GM18505 (cell line): ENCODE data around the gene GALNTL6.
A peak's percentile ranks its signal among the peaks of the same experiment; 100 is the strongest.
"Not testable (repeated sequence)": the region's sequence is repeated elsewhere in the genome, so short reads cannot be mapped to it uniquely, and the experiment has no call there.

Source experiments
- ATAC-seq: cut with Tn5 transposase; IDR thresholded peaks from one replicate; pipeline ENCODE4 v1.9.1; 2021; ENCODE audit not compliant: unreplicated experiment
- POLR2A ChIP-seq: IDR thresholded peaks from 4 replicates; pipeline ENCODE4 v1.6.1; 2011; ENCODE audit warnings: borderline replicate concordance; ENCODE audit not compliant: insufficient read depth, insufficient read length; ENCODE audit errors: extremely low read depth

Gene GALNTL6

DNA sequence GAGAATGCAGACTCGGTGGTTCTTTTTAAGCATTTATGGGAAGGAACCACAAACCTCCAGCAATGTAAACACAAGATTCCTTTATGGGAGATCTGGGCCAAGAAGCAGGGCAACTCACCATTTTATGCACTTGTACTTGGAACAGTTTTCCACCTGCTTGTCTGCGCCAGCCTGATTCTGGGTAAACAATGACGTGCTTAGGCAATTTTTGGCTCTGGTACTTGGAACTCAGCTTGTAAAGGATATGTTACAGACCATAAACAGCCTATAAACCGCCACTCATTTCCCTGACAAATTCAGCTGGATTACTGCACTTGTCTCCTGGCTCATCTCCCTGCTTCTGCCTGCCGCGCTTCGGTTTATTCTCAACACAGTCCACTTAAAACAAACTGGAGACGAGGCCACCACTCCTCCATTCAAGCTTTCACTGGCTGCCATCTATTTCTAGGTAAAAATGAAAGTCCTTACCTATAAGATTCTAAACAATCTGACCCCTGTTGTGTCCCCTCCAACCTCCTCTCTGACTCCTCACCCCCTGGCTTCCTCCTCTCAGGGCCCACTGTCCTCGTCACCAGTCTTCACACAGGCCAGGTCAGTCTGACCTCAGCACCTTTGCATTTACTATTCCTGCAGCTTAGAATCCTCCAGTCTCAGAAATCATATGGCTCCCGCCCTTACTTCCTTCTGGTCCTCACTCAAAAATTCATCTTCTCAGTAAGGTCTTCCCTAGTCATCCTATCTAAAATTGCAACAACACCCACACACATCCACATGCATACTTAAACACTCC is 1149.6 kb downstream of the GALNTL6 start:
- no peak for ATAC-seq
- no peak for TF ChIP-seq POLR2A

DNA sequence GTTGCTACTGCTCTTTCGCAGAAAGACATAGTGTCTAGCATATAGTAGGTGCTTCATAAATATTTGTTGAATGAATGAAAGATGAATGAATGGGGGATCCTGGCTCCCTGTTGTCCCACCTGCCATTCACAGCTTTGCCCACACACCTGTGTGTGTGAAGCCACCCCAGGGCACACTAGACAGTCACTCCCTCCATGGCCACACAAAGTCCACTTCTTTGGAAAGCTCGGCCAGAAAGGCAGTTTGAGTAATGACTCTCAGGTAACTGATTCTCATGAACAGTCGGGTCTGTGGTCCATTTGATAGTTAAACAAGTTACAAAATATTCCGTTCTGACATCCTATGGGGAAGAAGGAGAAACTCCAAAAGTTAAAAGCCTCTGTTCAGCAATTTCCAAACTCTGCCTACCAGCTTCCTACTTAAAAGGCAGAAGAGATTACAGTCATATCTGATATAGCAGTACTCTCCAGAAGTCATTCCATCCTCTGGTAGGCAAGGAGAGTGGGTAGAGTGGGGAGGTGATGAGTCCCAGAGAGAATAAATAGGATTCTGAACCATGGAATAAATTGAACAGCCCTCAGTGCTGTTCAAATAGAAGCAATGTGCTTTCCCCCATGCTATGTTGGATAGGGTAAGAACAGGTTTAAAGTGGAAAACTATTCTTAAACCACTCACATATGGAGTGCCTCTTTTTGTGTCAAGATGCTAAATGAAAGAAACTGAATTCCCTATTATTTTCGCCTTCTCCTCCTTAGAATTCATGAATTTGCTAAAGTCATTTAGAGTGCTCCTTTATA is 1150.5 kb downstream of the GALNTL6 start:
- TF ChIP-seq POLR2A: no peak
- no peak for ATAC-seq

DNA sequence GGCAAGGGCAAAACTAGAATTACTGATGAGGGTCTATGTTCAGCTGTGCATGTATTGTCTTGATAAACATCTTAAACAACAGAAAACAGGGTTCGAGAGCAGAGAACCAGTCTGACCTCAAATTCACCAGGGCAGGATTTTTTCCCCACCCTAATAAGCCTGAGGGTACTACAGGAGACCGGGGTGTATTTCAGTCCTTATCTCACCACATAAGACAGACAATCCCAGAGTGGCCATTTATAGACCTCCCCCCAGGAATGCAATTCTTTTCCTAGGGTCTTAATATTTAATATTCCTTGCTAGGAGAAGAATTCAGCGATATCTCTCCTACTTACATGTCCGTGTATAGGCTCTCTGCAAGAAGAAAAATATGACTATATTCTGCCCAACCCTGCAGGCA is 1157.0 kb downstream of the GALNTL6 start:
- not testable (repeated sequence) for ATAC-seq

DNA sequence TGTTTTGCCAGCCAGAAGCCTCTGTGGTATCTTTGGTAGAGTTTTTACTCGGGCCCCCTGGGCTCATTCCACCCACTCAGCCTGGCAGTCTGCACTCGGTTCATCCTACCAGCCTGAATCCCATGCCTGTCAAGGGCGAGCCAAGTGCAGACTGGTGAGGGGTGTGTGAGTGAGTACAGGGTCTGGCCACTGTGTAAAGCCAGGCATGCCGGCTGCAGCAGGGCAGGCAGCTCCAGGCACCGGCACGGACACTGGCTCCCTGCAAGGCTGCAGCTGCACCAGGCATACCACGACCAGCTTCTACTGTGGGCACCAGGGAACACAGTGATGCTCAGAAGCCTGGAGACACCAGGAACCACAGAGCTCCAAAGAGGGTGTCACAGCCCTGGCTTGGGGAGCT is 1161.4 kb downstream of the GALNTL6 start:
- TF ChIP-seq POLR2A: no peak
- no peak for ATAC-seq

DNA sequence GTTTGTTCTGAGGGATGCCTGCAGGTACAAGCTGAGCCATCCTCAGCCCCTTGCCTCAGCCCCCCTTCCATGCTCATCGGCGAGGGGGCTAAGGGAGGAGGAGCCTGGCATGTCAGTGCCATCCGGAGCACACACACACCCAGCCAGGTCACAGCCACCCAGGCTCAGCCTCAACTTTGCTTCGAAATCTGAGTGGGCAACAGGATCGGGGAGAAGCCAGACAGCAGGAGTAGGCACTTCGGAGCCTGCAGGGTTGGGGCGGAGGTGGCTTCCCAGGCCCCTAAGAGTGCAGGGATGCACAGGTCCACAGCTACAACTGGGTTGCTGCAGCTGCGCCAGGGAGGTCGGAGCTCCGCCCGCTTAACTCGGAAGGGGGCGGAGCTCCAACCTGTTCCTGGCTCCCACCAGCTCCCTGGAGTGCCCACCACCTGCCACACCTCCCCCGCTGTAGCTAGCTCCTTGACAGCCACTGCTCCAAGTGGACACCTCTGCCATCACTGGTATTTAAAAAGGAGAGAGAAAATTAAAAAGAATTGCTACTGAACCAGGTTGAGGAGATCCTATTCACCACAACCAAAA is 1162.5 kb downstream of the GALNTL6 start:
- ATAC-seq: no peak
- TF ChIP-seq POLR2A: no peak

DNA sequence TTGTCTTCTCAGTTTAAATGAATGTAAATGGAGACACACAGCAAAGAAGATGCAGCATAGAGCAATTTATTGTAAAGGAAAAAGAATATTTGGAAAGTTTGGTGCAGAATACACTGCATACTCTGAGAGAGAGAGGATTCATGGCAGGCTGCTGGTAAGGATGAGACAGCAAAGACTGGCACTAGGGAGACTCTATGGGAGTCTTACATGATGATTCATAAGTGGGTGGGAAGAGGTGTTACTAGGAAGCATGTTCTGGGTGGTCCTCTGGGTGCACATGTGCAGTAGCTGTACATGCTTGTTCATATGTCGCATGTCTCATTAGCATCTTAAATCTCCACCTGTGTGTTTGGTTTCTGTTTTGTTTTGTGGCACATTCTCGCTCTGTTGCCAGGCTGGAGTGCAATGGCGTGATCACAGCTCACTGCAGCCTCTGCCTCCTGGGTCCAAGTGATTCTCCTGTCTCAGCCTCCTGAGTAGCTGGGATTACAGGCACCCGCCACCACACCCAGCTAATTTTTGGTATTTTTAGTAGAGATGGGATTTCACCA is 1164.4 kb downstream of the GALNTL6 start:
- not testable (repeated sequence) for ATAC-seq

DNA sequence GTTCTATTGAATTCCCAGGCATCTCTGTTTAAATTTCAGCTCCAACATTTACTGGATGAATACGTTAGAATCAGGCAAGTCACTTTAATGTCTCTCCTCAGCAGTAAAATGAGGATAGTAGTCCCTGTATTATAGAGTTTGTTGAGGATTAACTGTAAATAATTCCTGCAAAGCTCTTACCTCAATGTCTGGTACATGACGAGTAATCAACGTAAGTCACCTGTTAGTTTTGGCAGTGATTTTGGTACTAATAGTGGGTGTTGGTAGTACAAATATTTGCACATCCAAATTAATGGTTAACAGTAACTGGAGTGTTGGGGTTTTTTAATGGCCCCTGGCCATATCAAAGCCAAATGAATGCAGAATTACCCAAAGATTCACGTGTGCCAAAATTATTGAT is 1165.6 kb downstream of the GALNTL6 start:
- ATAC-seq: no peak
- TF ChIP-seq POLR2A: no peak

DNA sequence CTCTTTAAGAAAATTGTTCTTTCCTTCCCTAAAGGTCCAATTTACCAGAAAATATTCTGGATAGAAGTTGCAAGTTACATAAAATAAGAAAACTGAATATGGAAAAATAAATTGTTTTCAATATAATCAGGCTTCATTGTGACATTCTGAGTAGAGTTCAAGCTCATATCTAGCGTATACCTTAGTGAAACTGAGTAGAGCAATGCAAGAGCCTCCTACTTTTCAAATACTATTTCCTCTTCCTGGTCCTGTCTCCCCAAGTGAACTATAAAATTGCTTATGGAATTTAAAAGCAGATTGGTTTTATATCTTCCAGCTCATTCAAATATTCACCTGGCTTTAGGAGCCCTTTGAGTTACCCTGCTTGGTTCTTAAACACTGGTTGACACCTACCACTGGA is 1166.1 kb downstream of the GALNTL6 start:
- no peak for ATAC-seq
- TF ChIP-seq POLR2A: no peak

DNA sequence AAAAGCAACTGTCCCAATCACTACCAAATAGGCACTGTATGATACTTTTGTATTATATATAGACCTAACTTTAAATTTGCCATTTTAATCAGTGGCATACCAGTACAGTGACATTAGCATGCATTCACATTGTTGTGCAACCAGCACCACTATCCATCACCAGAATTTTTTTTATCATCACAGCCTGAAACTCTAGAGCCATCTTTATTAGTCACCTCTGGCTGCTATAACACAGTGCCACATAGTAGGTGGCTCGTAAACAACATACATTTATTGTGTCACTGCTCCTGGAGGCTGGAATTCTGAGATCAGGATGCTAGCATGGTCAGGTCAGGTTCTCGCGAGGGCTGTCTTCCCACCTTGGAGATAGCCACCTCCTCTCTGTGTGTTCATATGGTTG is 1167.0 kb downstream of the GALNTL6 start:
- TF ChIP-seq POLR2A: no peak
- no peak for ATAC-seq

DNA sequence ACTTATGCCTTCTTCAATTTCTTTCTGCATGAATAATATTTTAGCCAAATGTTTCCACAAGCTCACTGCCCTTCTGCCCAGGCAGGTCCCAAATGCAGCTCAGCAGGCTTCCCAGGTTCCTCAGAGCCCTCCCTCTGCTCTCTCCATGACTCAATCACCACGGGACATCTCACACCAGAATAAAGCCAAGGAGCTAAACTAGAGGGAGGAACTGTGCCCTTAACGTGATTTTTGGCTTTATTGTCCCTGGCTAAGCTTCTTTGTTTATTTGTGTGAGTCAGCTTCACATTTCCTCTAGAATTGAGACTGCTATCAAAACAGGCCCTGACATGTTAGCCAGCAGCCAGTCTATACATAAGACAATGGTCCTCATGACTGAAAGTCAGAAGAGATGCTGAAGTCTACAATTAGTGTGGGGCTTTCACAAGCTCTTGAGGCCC is 1169.0 kb downstream of the GALNTL6 start:
- peak; percentile 41 for ATAC-seq
- no peak for TF ChIP-seq POLR2A

DNA sequence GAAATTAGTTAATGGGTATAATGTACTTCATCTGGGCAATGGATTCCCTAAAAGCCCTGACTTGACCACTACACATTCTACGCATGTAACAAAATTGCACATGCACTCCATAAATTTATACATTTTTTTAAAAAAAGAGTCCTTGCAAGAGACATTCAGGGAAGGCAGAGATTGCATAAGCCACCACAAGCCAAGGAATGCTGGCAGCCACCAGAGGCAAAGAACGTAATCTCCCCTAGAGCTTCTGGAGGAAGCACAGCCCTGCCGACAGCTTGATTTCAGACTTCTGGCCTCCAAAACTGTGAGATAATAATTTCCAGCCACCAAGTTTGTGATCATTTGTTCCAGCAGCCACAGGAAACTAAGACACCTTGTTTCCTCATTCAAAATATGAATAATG is 1169.8 kb downstream of the GALNTL6 start:
- TF ChIP-seq POLR2A: no peak
- ATAC-seq: no peak

DNA sequence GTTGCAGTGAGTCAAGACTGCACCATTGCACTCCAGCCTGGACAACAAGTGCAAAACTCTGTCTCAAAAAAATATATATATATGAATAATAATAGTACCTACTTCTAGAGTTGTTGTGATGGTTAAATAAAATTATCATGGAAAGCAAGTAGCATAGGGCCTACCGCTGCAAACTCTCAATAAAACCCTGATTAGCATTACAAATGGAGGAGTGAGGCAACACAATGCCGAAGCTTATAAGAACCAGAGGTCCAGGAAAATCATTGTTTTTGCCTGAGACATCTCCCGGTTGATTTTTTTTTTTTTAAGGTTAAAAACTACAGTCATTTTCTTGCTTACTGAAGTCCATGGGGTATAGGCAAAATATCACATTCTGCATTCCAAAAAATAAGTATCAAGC is 1170.4 kb downstream of the GALNTL6 start:
- no peak for TF ChIP-seq POLR2A
- ATAC-seq: no peak

DNA sequence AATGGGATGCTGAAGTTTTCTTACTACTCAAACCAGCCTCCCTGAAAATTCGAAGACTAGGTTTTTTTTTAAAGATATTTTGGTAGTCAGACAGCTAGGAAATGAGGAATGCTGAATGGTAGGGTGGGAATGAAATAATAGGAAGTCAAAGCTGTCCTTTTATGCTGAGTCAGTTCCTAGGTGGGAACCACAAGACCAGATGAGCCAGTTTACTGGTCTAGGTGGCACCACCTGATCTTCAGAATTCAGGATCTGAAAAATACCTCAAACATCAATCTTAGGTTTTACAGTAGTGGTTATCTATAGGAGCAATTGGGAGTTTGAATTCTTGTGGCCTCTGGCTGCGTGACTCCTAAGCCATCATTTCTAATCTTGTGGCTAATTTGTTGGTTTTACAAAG is 1172.3 kb downstream of the GALNTL6 start:
- no peak for ATAC-seq
- TF ChIP-seq POLR2A: no peak

DNA sequence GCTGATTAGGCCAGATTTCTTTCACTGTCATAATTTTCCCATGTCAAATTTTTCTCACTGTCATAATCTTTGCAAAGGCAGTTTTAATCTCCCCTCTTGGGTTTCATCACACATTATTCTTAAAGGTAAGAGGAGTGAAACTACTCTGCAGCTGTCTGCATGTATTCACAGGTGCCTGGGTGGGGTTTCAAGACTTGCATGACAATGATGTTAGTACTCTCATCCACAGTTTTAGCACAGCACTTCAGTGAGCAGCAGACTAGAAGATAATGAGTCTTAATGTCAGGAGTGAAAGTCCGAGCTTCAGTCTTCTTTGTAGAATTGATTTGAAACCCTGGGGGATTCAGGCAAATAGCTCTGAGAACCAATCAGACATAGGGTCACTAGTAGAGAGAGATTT is 1172.9 kb downstream of the GALNTL6 start:
- no peak for TF ChIP-seq POLR2A
- ATAC-seq: peak; percentile 67
